Endodermal cell (in vitro differentiated cells): ENCODE results near the gene OR2G6. TPM values are rescaled to one million over a fixed set of nuclear protein-coding genes. Genes with fewer than 3 reads are reported as not detected.
"Not testable (repeated sequence)": the region's sequence is repeated elsewhere in the genome, so short reads cannot be mapped to it uniquely, and the experiment has no call there.

Experiments used
- DNase-seq: peaks from one replicate; pipeline ENCODE4 v3.0.0-alpha.2; 2017
- H3K27ac ChIP-seq: 2 replicates; pipeline ENCODE4 v1.5.1; 2013; ENCODE audit warnings: mild to moderate bottlenecking, low read depth, low read length, moderate library complexity
- H3K27me3 ChIP-seq: 2 replicates; pipeline ENCODE4 v1.6.1; 2013; ENCODE audit warnings: mild to moderate bottlenecking, low read length, moderate library complexity; ENCODE audit not compliant: insufficient read depth, control insufficient read depth, poor library complexity, severe bottlenecking
- H3K36me3 ChIP-seq: 2 replicates; pipeline ENCODE4 v1.7.0; 2013; ENCODE audit warnings: mild to moderate bottlenecking, low read length, moderate library complexity; ENCODE audit not compliant: control insufficient read depth, insufficient read depth
- H3K4me1 ChIP-seq: one replicate; pipeline ENCODE4 v1.7.0; 2013; ENCODE audit warnings: low read length; ENCODE audit not compliant: control insufficient read depth, insufficient read depth
- H3K4me3 ChIP-seq: 2 replicates; pipeline ENCODE4 v1.5.1; 2013; ENCODE audit warnings: mild to moderate bottlenecking, low read length, moderate library complexity
- H3K9ac ChIP-seq: 2 replicates; pipeline ENCODE4 v1.6.1; 2013; ENCODE audit warnings: mild to moderate bottlenecking, low read length, moderate library complexity; ENCODE audit not compliant: poor library complexity, severe bottlenecking; ENCODE audit errors: extremely low read depth
- H3K9me3 ChIP-seq: 2 replicates; pipeline ENCODE4 v1.6.1; 2013; ENCODE audit warnings: mild to moderate bottlenecking, low read length, moderate library complexity; ENCODE audit not compliant: control insufficient read depth
- H3K27ac Mint-ChIP-seq: 2 replicates; pipeline ENCODE4 v1.8.0; 2020; ENCODE audit warnings: mixed read lengths
- H3K27me3 Mint-ChIP-seq: 2 replicates; pipeline ENCODE4 v1.8.0; 2021; ENCODE audit warnings: mild to moderate bottlenecking, mixed read lengths; ENCODE audit not compliant: insufficient read depth
- H3K36me3 Mint-ChIP-seq: 2 replicates; pipeline ENCODE4 v1.8.0; 2020; ENCODE audit warnings: low read depth, mixed read lengths
- H3K4me1 Mint-ChIP-seq: 2 replicates; pipeline ENCODE4 v1.8.0; 2020; ENCODE audit warnings: mixed read lengths
- H3K4me3 Mint-ChIP-seq: 2 replicates; pipeline ENCODE4 v1.8.0; 2020; ENCODE audit warnings: mild to moderate bottlenecking, moderate library complexity, mixed read lengths
- H3K9me3 Mint-ChIP-seq: 2 replicates; pipeline ENCODE4 v1.8.0; 2020; ENCODE audit warnings: mild to moderate bottlenecking, mixed read lengths
- WGBS, 2 experiments: methylation state at CpG; one replicate each; pipeline versions ENCODE4 v1.1.5 to v1.1.7; 2013; ENCODE audit warnings: missing lambda C conversion rate in 2 of 2, mixed read lengths in 1 of 2; ENCODE audit not compliant: insufficient coverage in 1 of 2, insufficient read length in 1 of 2; 5-methylcytosine and 5-hydroxymethylcytosine counted together
- total RNA-seq, 2 donors: library from RNA; stranded (reverse); fragmentation: NEBNext Ultra II Directional in 1 of 2; extraction: Animal tissue kit (Norgen Biotek cat#: 25700) in 1 of 2; gene quantifications; 2 replicates in 1 of 2; 3 replicates in 1 of 2; pipeline ENCODE4 v1.2.1, GENCODE V29; 2021

OR2G6 gene
- total RNA-seq, 2 donors from 2014 or later = not detected

- H3K9me3 ChIP-seq, H3K27me3 Mint-ChIP-seq, H3K4me3 ChIP-seq, H3K27ac ChIP-seq, H3K4me3 Mint-ChIP-seq, H3K27ac Mint-ChIP-seq, H3K36me3 Mint-ChIP-seq, DNase-seq, H3K36me3 ChIP-seq, H3K4me1 ChIP-seq, H3K27me3 ChIP-seq, H3K4me1 Mint-ChIP-seq, H3K9ac ChIP-seq: not testable (repeated sequence)
- H3K9me3 Mint-ChIP-seq = peaks cover 28% of the 10 kb centered on the region
- 20% methylated on average over 1 of the region's 2 CpGs; no CpG with 5 or more reads in 1 of the 2 experiments for WGBS, 2 experiments
Observed at GRCh38 chr1:248569049-248569448, 61.2 kb downstream of the OR2G6 start.

GRCh38 chr1:248570811-248571210 is 62.9 kb downstream of the OR2G6 start:
- H3K27ac Mint-ChIP-seq, H3K9ac ChIP-seq, H3K27me3 ChIP-seq, H3K36me3 Mint-ChIP-seq, DNase-seq, H3K9me3 ChIP-seq, H3K36me3 ChIP-seq, H3K4me3 ChIP-seq, H3K4me3 Mint-ChIP-seq, H3K4me1 ChIP-seq, H3K4me1 Mint-ChIP-seq, H3K27me3 Mint-ChIP-seq, H3K27ac ChIP-seq: not testable (repeated sequence)
- peaks cover 37% of the 10 kb centered on the region for H3K9me3 Mint-ChIP-seq
- WGBS, 2 experiments = 80% methylated on average over 3 of the region's 3 CpGs; no CpG with 5 or more reads in 1 of the 2 experiments

DNA sequence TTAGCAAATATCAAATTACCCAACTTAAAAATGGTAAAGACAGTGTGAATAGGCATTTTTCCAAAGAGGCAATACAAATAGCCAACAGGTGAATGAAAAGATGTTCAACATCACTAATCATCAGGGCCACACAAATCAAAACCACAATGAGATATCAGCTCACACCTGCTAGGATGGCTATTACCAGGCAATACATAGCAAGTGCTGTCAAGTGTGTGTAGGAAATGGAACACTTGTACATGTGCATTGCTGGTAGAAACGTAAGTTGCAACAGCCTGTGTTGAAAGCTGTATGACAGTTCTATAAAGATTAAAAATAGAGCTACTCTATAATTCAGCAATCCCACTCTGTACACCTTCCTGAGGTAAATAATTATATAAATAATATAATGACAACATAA is 64.2 kb downstream of the OR2G6 start:
- not testable (repeated sequence) for H3K4me1 Mint-ChIP-seq

DNA sequence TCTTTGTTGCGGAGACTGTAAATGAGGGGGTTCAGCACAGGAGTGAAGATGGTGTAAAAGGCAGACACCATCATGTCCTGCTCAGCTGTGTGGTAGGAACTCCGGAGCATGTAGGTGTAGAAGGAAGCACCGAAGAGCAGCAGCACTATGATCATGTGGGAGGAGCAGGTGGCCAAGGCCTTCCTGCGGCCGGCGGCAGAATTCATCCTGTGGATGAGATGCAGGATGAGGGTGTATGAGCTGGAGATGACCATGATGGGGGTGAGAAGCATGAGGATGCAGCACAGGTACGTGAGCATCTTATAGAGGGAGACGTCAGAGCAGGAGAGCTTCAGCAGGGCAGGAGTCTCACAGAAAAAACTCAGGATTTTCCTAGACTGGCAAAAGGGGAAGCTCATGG is 66.0 kb downstream of the OR2G6 start:
- H3K36me3 ChIP-seq, H3K9ac ChIP-seq, H3K4me1 Mint-ChIP-seq, H3K27ac ChIP-seq, H3K27me3 ChIP-seq, DNase-seq, H3K4me1 ChIP-seq, H3K27me3 Mint-ChIP-seq, H3K27ac Mint-ChIP-seq, H3K4me3 ChIP-seq, H3K4me3 Mint-ChIP-seq, H3K36me3 Mint-ChIP-seq: not testable (repeated sequence)
- 70% methylated on average over 3 of the region's 8 CpGs; no CpG with 5 or more reads in 1 of the 2 experiments for WGBS, 2 experiments
- peaks cover 55% of the 10 kb centered on the region for H3K9me3 Mint-ChIP-seq
- H3K9me3 ChIP-seq = peaks cover 17% of the 10 kb centered on the region

More for the DNA sequence above, 64.2 kb downstream of the OR2G6 start:
- H3K27ac Mint-ChIP-seq, H3K27me3 Mint-ChIP-seq, H3K36me3 Mint-ChIP-seq, H3K9me3 ChIP-seq, H3K4me1 ChIP-seq, H3K4me3 Mint-ChIP-seq, H3K36me3 ChIP-seq, H3K4me3 ChIP-seq, H3K27ac ChIP-seq, H3K9ac ChIP-seq, H3K27me3 ChIP-seq, DNase-seq: not testable (repeated sequence)
- no CpG with 5 or more reads among the region's 1 CpG for WGBS, 2 experiments
- H3K9me3 Mint-ChIP-seq = peaks cover 48% of the 10 kb centered on the region

DNA sequence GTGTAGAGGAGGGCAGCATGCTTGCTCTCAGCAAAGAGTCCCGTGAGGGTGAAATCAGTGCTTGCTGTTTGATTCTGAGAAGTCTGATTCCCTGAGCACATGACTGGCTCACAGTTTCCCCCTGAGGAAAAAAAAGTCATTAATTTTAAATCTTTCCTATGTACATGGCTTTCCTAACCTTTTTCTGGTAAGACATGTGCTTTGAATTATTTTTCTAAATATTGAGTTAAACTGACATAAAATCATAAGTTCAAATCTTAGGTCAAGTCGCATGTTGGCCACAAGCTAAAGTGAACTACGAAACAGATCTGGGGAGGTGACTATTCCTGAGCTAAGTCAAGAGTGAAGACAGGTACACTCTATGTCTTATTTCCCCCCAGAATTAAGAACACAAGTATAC is 66.8 kb downstream of the OR2G6 start, which contains the start of gene OR2T34:
Gene OR2T34 (minus strand): TSS at position 101 of the 400 bp plus-strand sequence. CDS start 0 bp downstream, at position 101.
- not testable (repeated sequence) for H3K4me3 Mint-ChIP-seq, H3K9ac ChIP-seq, H3K4me1 ChIP-seq, H3K27me3 ChIP-seq, DNase-seq, H3K36me3 ChIP-seq, H3K4me3 ChIP-seq, H3K27ac ChIP-seq, H3K36me3 Mint-ChIP-seq, H3K27ac Mint-ChIP-seq, H3K27me3 Mint-ChIP-seq, H3K4me1 Mint-ChIP-seq
- WGBS, 2 experiments = 67% methylated on average over 3 of the region's 3 CpGs; no CpG with 5 or more reads in 1 of the 2 experiments
- peaks cover 59% of the 10 kb centered on the region for H3K9me3 Mint-ChIP-seq
- H3K9me3 ChIP-seq = peaks cover 23% of the 10 kb centered on the region
